B cell (primary cell): ENCODE data around the gene SEC14L6. TPM values are rescaled to one million over a fixed set of nuclear protein-coding genes. Genes with fewer than 3 reads are reported as not detected.

Experiments
- ATAC-seq: fragments of 200-7000 bp; cut with Tn5 transposase; one replicate; pipeline ENCODE4 v1.10.0; 2021; ENCODE audit warnings: low read depth, mild to moderate bottlenecking, moderate number of reproducible peaks, moderate library complexity
- CTCF ChIA-PET: fragments of 350-600 bp; sonication (Branson Sonifier 250); formaldehyde crosslinking; loops from one replicate; lab custom pipeline; 2021; ENCODE audit warnings: antibody characterized with exemption, inconsistent platforms; lab: Charles Lee
- POLR2A ChIA-PET: fragments of 350-600 bp; sonication (Branson Sonifier 250); formaldehyde crosslinking; loops from one replicate; lab custom pipeline; 2021; ENCODE audit warnings: antibody characterized with exemption; lab: Charles Lee
- DNase-seq: peaks from one replicate; pipeline ENCODE4 v3.0.0; 2013
- H2AFZ ChIP-seq: 2 replicates; pipeline ENCODE4 v1.6.1; 2012; ENCODE audit warnings: mild to moderate bottlenecking, low read depth, low read length; ENCODE audit not compliant: insufficient read depth, poor library complexity, severe bottlenecking
- H3K27ac ChIP-seq, 2 donors: 1 replicate in 1 of 2; 2 replicates in 1 of 2; pipeline ENCODE4 v1.5.1; 2012 to 2013; ENCODE audit warnings: low read length in 2 of 2, mild to moderate bottlenecking in 2 of 2, moderate library complexity in 1 of 2
- H3K27me3 ChIP-seq, 4 experiments: fragments of 200-600 bp in 1 of 4; sonication (generic) in 1 of 4; replicated peaks in 1 of 4; 1 replicate in 2 of 4; 2 replicates in 2 of 4; pipeline versions ENCODE4 v1.6.1 to v1.7.0; 2013 to 2016; ENCODE audit warnings: low read length in 3 of 4, mild to moderate bottlenecking in 2 of 4, mixed read lengths in 1 of 4, moderate library complexity in 1 of 4; ENCODE audit not compliant: insufficient read depth in 4 of 4, control insufficient read depth in 3 of 4; ENCODE audit errors: control extremely low read depth in 1 of 4
- H3K36me3 ChIP-seq, 2 experiments: replicated peaks in 1 of 2; 1 replicate in 1 of 2; 2 replicates in 1 of 2; pipeline versions ENCODE4 v1.6.1 to v1.7.1; 2013; ENCODE audit warnings: low read length in 1 of 2; ENCODE audit not compliant: insufficient read depth in 2 of 2, control insufficient read depth in 1 of 2; ENCODE audit errors: control extremely low read depth in 1 of 2, extremely low read depth in 1 of 2
- H3K4me1 ChIP-seq, 2 donors: fragments of 200-600 bp in 1 of 2; sonication (generic) in 1 of 2; 1 replicate in 1 of 2; 2 replicates in 1 of 2; pipeline versions ENCODE4 v1.5.1 to v1.6.1; 2013 to 2017; ENCODE audit warnings: low read length in 2 of 2; ENCODE audit not compliant: control insufficient read depth in 2 of 2, insufficient read depth in 2 of 2
- H3K4me2 ChIP-seq: replicated peaks from 2 replicates; pipeline ENCODE3; 2012; ENCODE audit warnings: mild to moderate bottlenecking, low read depth, low read length; ENCODE audit not compliant: poor library complexity, severe bottlenecking
- H3K4me3 ChIP-seq, 5 experiments: fragments of 200-600 bp in 1 of 5; sonication (generic) in 1 of 5; 1 replicate in 3 of 5; 2 replicates in 2 of 5; pipeline versions ENCODE4 v1.5.1 to v1.7.0; 2011 to 2016; ENCODE audit warnings: low read length in 4 of 5, mild to moderate bottlenecking in 4 of 5, low read depth in 2 of 5, control low read depth in 1 of 5, moderate library complexity in 1 of 5; ENCODE audit not compliant: insufficient read depth in 1 of 5; ENCODE audit errors: control extremely low read depth in 1 of 5, extremely low read depth in 1 of 5
- H3K79me2 ChIP-seq: fragments of 200-600 bp; sonication (generic); one replicate; pipeline ENCODE4 v1.6.0; 2016; ENCODE audit warnings: low read length; ENCODE audit not compliant: control insufficient read depth, insufficient read depth
- H3K9ac ChIP-seq: fragments of 200-600 bp; sonication (generic); 2 replicates; pipeline ENCODE4 v1.6.1; 2017; ENCODE audit warnings: mild to moderate bottlenecking, low read length, moderate library complexity
- H3K9me3 ChIP-seq, 3 donors: one replicate each; pipeline versions ENCODE4 v1.6.1 to v1.7.1; 2013; ENCODE audit warnings: low read length in 2 of 3; ENCODE audit not compliant: control insufficient read depth in 2 of 3, insufficient read depth in 1 of 3; ENCODE audit errors: control extremely low read depth in 1 of 3
- H4K20me1 ChIP-seq: 2 replicates; pipeline ENCODE4 v1.6.0; 2012; ENCODE audit warnings: mild to moderate bottlenecking, low read length; ENCODE audit not compliant: insufficient read depth, control insufficient read depth, poor library complexity, severe bottlenecking
- H3K27ac Mint-ChIP-seq: one replicate; pipeline ENCODE4 v1.8.0; 2021; ENCODE audit warnings: mixed read lengths
- H3K27me3 Mint-ChIP-seq: one replicate; pipeline ENCODE4 v1.8.0; 2021; ENCODE audit warnings: mixed read lengths
- H3K4me1 Mint-ChIP-seq: one replicate; pipeline ENCODE4 v1.8.0; 2021; ENCODE audit warnings: mixed read lengths
- H3K4me3 Mint-ChIP-seq: one replicate; pipeline ENCODE4 v1.8.0; 2021; ENCODE audit warnings: mixed read lengths
- H3K9me3 Mint-ChIP-seq: one replicate; pipeline ENCODE4 v1.8.0; 2022; ENCODE audit warnings: mixed read lengths; ENCODE audit not compliant: insufficient read depth
- CTCF ChIP-seq: fragments of 200-600 bp; IDR thresholded peaks from one replicate; pipeline ENCODE4 v1.8.0; 2022; ENCODE audit warnings: antibody characterized with exemption, mild to moderate bottlenecking
- EZH2 ChIP-seq: IDR thresholded peaks from 2 replicates; pipeline ENCODE4 v1.6.1; 2012; ENCODE audit warnings: borderline replicate concordance, low read depth, mild to moderate bottlenecking, moderate library complexity, low read length; ENCODE audit not compliant: insufficient read depth, poor library complexity, severe bottlenecking
- WGBS: methylation state at CpG from one replicate; pipeline ENCODE4 v1.1.5; 2013; ENCODE audit warnings: missing lambda C conversion rate; ENCODE audit not compliant: insufficient coverage; 5-methylcytosine and 5-hydroxymethylcytosine counted together
- intact Hi-C: fragments of 100-400 bp; cut with micrococcal nuclease; formaldehyde crosslinking; loops from one replicate; pipeline ENCODE4 v1.10.0; 2022
- polyA plus RNA-seq: library from polyadenylated mRNA; depleted of rRNA; stranded (reverse); fragments of >200 nt; gene quantifications from 2 replicates; pipeline ENCODE4 v1.2.3, GENCODE V29; 2012
- total RNA-seq, 2 donors: library from RNA; stranded (reverse); fragments of 120-200 nt in 1 of 2; gene quantifications; 1 replicate in 1 of 2; 2 replicates in 1 of 2; pipeline versions ENCODE4 v1.2.3 to v1.2.4, GENCODE V29; 2013 to 2022

Gene SEC14L6
- total and polyA plus RNA-seq, 2 donors (not counting 1 experiment from before 2014, with no cell fraction given): not detected

GRCh38 chr22:30488121-30488520, 58.4 kb downstream of the SEC14L6 start:
- Histone ChIP-seq H3K36me3 (no peaks in the 10 kb centered on the region), H4K20me1 (no peaks in the 10 kb centered on the region), H3K27ac (no peak overlapping the region), H3K27me3 (peaks cover 0 to 3% (median 0%) of the 10 kb centered on the region in 4 experiments), H3K9me3 (no peaks in the 10 kb centered on the region), H3K4me1 (no peaks in the 10 kb centered on the region), H3K4me2 (no peak overlapping the region), H3K9ac (no peak overlapping the region), H2AFZ (no peak overlapping the region), H3K79me2 (no peaks in the 10 kb centered on the region), H3K4me3 (no peak overlapping the region)
- ATAC-seq (no peak), DNase-seq (no peak)
- no peak overlapping the region for H3K4me3 Mint-ChIP-seq
- intact Hi-C loops: no loop called here
- H3K27ac Mint-ChIP-seq: no peak overlapping the region
- 68% methylated on average over 5 of the region's 7 CpGs for WGBS
- ChIA-PET POLR2A (no interaction called here), CTCF (no interaction called here)
- H3K4me1 Mint-ChIP-seq: no peaks in the 10 kb centered on the region
- TF ChIP-seq CTCF (no peak), EZH2 (no peak)
- no peaks in the 10 kb centered on the region for H3K9me3 Mint-ChIP-seq
- peaks cover 9% of the 10 kb centered on the region for H3K27me3 Mint-ChIP-seq

- Histone ChIP-seq H2AFZ (no peak overlapping the region), H3K4me1 (no peaks in the 10 kb centered on the region), H3K27me3 (peaks cover 0 to 3% (median 0%) of the 10 kb centered on the region in 4 experiments), H4K20me1 (no peaks in the 10 kb centered on the region), H3K9ac (no peak overlapping the region), H3K4me2 (no peak overlapping the region), H3K9me3 (no peaks in the 10 kb centered on the region), H3K79me2 (no peaks in the 10 kb centered on the region), H3K27ac (no peak overlapping the region), H3K36me3 (no peaks in the 10 kb centered on the region), H3K4me3 (no peak overlapping the region)
- intact Hi-C loops: no loop called here
- ChIA-PET POLR2A (no interaction called here), CTCF (interaction anchor here (1.2 to 5.2 kb wide), 4 partner anchors 48 to 198 kb away, joined by 3 to 70 read pairs (median 14); partner anchors contain the start of genes CASTOR1 and RNF215)
- H3K9me3 Mint-ChIP-seq: no peaks in the 10 kb centered on the region
- no peak for ATAC-seq
- TF ChIP-seq EZH2: no peak
- TF ChIP-seq CTCF: no peak
- H3K27ac Mint-ChIP-seq: no peak overlapping the region
- no peak for DNase-seq
- H3K4me3 Mint-ChIP-seq: no peak overlapping the region
- WGBS: 89% methylated on average over 6 of the region's 8 CpGs
- peaks cover 15% of the 10 kb centered on the region for H3K27me3 Mint-ChIP-seq
- H3K4me1 Mint-ChIP-seq: no peaks in the 10 kb centered on the region
These were observed 59.9 kb downstream of the SEC14L6 start for GRCh38 chr22:30486661-30487115.
